GM21619 (cell line): ENCODE results near the gene TSEN2.
"Not testable (repeated sequence)": the region's sequence is repeated elsewhere in the genome, so short reads cannot be mapped to it uniquely, and the experiment has no call there.

Experiments used
- ATAC-seq: cut with Tn5 transposase; IDR thresholded peaks from one replicate; pipeline ENCODE4 v1.9.1; 2021; ENCODE audit not compliant: unreplicated experiment

Gene TSEN2

DNA sequence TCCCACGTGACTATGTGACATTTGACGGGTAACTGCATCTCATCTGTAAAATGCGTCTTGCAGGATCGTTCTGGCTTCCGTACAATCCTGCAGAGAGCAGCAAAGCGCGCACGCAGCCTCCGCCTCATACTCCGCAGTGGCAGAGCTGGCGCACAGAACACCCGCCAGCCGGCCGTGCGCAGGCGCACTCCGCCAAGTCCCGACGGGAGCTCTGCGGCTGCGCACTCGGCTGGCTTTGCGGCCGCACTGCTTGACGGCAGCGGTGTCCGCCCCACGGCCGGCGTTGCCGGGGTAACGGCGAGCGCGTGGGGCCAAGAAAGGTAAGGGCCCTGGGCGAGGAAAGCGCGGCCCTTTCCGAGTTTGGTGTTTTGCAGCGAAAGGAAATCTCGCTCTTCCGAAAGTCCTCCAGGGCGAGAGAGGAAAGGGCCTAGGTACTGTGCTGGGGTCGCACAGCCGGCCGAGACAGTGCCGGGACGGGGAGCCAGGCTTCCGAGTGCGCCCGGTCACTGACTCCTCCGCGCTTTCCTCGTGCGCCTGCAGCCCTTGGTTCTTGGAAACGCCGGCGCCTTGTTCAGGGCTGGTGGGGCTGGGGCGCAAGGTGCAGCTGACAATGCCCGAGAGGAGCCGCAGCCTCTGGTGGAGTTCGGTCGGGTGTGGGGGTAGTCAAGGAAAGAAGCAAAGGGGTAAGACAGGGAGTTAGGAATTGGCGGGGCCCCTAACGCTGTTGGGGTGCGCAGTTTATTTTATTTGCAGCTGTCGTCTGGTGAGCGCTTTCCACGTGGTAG is at the start of gene TSEN2:
TSS of gene TSEN2 (plus strand) at position 283 of the 785 bp plus-strand sequence. CDS start 5,321 bp downstream, outside the sequence.
- peak; percentile 87 for ATAC-seq

DNA sequence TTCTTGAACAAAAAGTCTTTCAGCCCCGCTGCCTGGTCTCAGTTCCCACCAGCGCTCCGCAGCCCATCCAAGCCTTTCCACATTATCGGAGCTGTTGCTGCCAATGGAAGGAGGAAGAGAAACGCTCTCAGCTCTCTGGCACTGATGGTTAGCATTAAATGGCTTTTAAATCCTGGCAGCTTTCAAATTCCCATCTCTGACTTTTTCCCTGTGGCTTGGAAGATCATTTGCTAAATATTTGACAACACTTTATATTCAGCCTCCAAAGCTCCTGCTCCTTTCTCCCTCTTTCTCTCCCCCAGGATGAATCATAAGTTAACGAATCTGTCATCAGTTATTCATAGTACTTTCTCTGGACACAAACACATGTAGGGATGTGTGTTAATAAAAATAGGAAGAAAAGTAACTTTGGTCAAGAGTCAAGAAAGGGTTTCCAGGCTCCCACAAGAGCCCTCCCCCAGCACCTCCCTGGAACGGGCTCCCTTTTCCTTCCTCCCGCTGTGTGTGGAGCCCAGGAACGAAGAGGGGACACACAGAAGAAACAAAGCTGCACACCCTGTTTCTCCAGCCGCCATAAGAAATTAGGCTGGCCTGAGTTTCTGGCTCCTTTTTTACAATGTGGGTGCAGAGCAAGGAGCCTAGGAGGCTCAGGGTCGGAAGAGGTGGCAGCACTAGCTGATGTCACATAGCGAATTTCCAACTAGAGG is 47.6 kb upstream of the TSEN2 start:
- no peak for ATAC-seq

DNA sequence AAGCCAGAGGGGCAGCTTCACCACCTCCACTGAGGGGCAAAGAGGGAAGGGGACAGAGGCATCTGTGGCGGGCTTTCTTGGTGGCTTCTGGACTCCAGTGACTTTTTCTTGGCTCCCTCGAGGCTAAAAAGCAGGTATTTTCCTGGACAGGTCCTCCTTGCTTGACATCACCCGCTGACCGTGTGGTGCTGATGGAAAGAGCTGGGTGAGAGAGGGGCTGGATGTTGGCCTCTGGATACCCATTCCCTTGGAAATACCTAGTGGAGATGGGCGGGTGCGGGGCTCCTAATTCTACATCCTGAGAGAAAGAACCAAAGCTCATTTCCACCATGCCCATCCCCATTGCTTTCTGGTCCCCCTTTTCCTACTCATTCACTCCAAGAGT is 47.1 kb upstream of the TSEN2 start:
- no peak for ATAC-seq

DNA sequence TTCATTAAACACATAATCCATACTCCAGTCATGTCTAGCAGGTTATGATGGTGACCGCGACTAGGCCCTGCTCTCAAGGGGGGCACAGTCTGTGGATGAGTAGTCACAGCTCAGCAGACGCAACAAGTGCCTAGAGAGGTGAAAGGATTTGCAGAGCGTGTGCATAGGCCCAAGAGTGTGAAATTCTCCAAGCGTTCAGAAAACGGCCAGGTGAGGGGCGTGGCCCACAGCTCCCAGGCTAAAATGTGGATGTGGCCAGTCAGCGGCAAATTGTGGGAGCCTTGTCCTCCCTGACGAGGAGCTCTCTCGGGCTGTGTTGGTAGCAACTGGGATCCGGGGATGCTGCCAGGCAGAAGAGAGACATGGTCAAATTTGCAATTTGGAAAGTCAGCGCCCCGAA is 46.4 kb upstream of the TSEN2 start:
- ATAC-seq, result no peak

DNA sequence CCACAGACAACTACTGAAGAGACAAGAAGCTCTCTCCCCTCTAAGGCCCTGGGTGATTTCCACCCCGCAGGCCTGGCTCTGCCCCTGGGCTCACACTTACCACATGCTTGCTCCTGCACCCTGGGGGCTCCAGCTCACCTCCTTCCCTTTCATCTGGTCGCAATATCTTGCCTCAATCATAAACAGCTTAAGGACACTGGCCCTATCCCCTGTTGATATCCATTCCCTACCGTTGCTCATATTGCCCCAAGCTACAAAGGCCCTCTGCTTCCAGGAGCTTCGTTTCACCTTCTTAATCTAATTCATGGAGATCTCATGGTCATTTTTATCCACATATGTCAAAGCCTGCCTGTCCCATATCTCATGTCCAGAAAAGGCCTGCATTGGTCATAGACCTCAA is 46.0 kb upstream of the TSEN2 start:
- ATAC-seq, result no peak

DNA sequence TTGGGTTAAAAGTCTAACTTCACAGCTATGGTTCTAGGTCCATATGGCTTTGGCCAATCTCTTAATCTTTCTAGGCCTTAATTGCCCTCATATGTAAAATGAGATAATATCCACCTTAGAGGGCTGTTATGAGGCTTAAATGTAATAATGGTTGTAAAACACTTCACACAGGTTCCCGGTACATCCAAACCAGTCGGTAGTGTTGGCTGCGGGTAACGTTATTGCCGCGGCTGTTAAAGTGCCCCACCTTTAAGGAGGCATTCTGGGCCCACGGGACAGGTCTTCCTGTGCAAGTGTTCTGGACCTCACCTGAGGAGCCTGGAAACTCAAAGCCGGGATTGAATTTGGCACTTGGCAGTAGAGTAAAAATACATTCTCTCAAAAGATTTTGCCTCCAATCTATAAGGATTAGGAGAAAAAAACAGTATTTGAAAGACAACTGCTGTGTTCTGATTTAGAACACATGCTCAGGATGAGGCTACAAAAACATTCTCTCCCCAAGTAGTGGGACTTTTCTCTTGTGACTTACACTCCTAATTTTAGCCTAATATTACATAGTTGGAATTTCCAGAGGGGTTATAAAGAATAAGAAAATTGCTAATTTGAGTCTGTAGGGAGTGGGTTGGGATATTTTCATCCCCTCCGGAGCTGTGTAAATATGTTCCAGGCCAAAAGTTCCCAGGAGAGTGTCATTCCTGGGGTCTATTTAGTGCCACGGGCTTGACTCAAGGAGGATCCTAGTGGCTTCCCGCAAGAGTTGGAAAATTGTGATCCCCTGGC is 44.9 kb upstream of the TSEN2 start:
- no peak for ATAC-seq

DNA sequence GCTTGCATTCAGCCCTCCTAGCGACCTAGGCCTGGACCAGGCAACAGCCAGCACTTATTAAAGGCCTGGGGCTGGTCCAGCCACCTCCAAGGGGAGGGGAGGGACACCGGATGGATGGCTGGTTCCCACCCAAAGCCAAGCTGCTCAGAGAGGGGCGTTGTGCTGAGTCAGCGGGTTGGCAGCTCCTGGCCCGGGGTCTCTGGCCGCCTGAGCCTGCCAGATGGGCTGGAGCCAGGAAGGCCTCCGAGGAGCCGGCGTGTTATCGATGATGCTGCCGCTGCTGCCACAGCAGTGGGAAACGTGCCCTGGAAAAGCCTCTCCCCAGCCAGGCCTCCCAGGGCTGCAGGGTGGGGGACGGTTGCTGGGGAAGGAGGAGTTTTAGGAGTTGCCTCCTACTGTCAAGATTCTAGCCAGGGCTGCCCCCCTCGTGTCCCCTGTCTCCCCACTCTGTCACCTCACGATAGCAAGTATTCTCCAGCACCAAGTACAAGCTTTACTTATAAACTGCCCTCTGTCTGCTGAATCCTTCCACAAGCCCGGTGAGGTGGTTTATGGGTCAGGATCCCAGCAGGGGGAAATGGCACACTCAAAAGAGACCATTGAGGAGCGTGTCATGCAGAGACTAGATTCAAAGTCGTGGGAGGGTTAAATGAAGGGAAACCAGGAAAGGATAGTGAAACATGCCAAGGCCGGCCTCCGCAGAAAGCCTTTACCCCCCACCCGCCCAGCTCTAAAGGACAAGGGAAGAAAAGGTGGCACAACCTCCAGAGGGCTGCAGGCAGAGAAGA is 43.2 kb upstream of the TSEN2 start:
- ATAC-seq, result no peak

DNA sequence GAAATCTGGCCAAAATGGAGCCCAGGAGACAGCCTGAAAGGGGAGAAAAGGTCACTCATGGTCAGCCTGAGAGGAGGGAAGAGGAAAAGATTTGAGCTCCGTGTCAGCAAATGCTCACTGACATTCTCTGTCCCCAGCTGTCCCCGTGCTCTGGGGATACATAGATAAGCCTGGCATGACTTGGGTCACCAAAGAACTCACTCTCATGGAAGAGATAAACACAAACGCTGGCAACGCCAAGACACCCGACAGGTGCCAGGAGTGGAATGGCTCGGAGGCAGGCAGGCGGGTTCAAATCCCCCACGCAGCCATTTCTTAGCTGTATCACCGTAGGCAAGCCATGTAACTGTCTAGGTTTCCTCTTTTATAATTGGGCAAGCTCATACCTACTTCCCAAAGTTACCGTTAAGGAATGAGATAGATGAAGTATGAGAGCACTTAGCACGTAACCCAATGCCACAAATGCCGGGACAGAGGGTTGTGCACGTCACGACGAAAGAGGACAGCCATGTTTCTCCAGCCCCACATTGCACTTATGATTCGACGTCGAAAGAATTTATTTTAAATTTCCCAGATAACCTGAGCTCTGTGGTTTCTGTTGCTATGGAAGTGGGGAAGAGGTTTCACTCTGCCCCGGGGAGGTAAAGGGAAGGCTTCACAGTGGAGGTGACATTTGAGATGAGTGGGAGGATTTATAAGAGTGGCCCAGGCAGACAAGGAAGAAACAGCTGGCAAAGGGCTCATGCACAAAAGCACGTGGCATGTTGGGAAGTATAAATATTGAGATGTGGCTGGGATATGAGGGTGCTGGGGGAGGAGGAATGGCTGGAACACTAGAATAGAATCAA is 41.4 kb upstream of the TSEN2 start:
- no peak for ATAC-seq

DNA sequence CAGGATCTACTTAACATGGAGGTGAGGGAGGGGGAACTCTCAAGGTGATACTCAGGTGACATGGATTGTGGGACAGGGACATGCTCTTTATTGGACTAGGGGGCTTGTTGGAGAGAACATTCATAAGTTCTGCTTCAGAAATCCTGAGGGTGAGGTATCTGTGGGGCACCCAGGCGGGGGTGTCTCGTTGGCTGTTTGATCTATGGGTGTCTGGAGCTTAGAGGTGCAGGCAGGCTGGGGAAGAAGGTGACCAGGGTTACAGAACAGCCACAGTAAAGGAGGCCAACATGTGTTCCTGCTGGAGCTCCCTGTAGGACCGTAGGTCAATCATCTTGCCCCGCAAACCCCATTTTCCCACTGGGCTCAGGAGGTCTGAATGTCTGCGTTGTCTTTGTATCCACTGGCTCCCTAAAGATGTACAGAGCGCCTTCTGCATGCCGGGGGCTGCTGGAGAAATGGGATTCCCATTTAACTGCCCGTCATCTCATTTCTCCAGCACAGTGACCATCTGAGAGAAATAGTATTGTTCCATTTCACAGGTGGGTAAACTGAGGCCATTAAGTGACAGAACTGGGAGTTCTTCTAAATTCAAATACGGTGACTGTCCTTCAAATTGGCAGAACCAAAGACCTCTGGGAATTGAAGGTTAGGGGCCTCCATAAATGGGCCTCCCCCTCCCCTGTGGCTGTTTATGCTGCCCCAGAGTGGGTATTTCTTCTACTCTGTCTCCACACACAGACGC is 40.3 kb upstream of the TSEN2 start:
- ATAC-seq, result no peak

DNA sequence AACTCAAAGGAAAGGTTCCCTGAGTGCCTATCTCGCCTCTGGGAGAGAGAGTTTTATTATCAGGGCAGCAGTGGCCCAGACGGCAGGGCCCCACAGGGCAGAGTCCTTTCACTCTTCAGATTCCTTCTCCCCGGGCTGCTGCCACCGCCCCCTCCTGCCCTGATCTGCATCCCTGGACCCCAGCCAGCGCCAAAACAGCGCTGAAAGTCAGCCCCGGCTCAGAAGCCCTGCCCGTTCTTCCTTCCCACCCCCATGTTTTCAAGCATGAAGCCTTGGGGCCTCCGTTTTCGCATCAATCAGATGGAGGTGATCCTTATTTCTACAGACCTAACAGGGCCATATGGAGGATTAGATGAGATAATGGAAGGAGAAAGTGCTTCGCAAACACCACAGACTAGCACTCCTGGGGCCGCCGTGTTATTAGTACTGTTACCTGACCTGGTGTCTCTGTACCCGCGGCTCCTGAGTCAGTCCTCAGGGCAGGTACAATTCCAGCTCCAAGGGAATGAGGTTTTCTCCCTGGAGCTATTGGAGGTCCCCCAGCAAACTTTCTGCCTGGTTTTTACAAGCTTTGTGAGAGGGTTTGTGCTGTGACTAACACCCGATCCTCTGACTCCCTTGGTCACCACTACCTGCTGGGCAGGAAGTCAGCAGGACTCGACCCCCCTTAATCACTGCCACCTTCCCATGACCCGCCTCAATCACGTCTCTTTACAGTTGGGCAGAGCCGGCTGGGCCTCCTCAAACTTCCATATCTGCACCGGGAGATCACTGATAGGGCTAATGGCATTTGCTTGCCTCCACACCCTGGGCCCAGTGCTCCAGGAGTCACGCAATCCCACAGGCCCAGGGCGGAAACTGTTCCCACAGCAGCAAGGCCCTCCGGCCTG is 39.5 kb upstream of the TSEN2 start:
- ATAC-seq, result no peak

DNA sequence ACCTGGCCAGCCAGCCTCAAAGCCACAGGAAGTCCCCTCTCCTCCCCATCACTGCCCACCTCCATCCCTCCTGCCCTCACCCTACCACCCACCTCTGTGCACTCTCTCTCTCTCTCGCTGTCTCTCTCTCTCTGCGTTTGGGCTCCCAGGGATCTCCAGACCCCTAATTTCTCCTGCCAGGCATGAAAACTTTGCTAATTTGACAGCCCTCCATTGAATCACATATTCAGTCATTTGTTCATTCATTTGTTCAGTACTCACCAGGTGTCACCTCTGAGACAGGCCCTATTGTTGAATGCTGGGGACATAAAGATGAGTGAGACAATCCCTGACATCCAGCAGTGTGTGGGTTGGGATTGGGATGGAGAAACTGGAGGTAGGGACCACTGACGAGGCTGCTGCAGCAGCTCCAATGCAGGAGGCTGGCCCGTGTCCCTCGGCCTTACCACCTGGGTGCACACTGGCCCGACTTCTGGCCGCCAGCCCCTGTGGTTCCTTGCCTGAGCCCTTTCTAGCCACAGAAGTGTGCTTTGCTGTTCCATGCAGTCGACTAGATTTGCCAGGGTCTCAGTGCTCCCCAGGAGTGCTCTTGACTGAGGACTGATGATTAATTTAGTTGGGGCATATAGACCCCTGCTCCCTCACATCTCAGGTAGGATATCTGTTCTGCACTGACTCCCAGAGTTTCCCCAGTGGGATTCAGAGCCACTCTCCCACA is 38.6 kb upstream of the TSEN2 start:
- ATAC-seq, result no peak

DNA sequence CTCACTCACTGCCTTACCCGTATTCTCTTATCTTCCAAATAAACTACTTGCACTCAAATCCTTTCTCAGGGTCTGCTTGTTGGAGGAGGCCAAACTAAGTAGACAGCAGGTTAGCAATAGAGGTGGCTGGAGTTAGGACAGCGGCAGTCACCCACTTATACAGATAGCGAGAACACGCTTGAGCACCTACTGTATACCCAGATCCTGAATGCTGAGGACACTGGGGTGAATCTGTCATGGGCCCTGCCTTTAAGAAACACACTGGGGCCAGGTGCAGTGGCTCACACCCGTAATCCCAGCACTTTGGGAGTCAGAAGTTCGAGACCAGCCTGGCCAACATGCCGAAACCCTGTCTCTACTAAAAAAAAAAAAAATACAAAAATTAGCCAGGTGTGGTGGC is 38.0 kb upstream of the TSEN2 start:
- no peak for ATAC-seq

DNA sequence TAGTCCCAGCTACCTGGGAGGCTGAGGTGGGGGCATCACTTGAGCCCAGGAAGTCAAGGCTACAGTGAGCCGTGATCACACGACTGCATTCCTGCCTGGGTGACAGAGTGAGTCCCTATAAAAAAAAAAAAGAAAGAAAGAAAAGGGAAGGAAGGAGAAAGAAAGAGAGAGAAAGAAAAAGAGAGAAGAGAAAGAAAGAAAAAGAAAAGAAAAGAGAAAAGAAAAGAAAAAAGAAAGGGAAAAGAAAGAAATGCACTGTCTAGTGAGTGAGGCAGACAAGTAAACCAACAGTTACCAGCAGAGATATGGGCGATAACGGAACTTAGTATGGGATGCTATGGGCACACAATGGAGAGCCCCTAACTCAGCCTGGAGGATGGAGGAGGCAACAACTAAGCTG is 37.2 kb upstream of the TSEN2 start:
- ATAC-seq, result no peak

DNA sequence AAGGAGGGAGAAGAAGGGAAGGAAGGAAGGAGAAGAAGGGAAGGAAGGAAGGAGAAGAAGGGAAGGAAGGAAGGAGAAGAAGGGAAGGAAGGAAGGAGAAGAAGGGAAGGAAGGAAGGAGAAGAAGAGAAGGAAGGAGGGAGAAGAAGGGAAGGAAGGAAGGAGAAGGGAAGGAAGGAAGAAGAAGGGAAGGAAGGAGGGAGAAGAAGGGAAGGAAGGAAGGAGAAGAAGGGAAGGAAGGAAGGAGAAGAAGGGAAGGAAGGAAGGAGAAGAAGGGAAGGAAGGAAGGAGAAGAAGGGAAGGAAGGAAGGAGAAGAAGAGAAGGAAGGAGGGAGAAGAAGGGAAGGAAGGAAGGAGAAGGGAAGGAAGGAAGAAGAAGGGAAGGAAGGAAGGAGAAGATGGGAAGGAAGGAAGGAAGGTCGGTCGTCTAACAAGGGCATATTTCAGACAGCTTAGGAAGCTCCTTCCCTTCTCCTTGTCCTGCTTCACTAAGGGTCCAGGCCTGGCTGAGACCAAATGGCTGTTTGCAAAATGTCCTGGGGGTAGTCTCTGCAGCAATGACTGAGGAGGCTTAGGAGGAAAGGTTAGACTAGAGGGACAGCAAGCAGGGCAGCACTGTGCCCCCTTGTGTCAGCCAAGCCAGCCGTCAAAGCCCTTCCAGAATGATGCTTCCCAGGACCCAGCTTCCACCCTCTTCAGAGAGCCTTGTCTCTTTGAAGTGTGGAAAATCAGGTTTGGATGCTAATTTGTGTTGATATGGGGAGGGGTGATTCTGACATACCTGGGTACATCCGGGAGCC is 35.7 kb upstream of the TSEN2 start:
- ATAC-seq, result not testable (repeated sequence)

DNA sequence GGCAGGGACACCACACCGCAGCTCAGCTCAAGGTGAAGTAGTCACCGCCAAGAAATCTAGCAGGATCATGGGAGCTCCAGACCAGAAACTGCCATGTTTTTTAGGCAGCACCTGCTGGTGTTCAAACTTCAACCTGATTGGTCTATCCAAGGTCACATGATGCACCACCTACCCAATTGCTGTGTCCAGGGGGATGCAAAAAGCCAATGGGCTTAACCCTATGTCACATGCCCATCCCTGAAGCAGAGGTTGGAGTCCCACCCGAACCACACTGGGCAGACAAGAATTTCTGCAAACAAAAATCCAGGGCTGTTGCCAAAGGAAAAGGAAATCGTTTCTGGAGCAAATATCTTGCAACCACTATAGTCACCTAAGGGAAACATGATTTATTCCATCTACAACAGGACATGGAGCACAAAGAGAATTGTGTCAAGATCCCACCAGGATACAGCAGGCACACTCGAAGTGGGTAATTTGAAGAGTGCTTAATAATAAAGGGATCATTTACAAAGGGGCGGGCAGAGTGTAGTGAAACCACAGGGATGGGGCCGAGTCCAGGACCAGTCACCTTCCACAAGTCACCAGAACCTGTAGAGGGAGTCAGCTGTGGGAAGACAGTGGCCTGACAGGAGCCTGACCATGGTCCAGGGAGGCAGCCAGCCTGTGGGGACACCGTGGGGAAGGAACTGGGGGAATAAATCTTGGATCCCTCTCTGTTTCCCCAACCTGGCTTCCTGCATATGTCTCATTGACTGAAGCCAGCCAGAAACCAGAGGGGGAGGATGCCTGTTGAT is 34.2 kb upstream of the TSEN2 start:
- ATAC-seq, result no peak

DNA sequence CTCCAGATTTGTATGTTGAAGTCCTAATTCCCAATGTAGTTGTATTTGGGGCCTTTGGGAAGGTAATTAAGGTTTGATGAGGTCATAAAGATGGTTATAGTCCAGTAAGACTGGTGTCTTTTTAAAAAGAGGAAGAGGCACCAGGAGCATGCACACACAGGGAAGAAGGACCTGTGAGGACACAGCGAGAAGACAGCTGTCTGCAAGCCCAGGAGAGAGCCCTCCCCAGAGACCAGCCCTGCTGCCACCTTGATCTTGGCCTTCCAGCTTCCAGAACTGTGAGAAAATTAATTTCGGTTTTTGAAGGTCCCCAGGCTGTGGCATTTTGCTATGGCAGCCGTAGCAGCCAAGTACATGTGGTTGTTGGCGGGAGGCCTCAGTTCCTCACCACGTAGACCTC is 32.8 kb upstream of the TSEN2 start:
- no peak for ATAC-seq
